ENCODE results near the gene FBXW7. TPM values are rescaled to one million over a fixed set of nuclear protein-coding genes. Genes with fewer than 3 reads are reported as not detected.

The FBXW7 gene
- polyA plus RNA-seq, 2 of the 4 experiments (the other 2 are of a cell fraction): 7.2 to 12.5 TPM

GRCh38 chr4:152436384-152436783 is 99.5 kb downstream of the FBXW7 start:
- POLR2A ChIA-PET: no interaction called here
- Histone ChIP-seq H3K4me3 (no peak overlapping the region), H3K27ac (no peak overlapping the region), H3K4me1 (peaks cover 14% of the 10 kb centered on the region), H3K4me2 (no peak overlapping the region), H3K9me3 (0 out of 3 replicates have a peak, but pooled peaks cover 3% of the 10 kb centered on the region)
- FAIRE-seq (no peak), ATAC-seq (no peak), DNase-seq (ENCODE audit: low read depth in 1 of 2, low spot score in 1 of 2) (no peak)
- no peak for TF ChIP-seq ZSCAN20 (CRISPR knock-in tag; IDR thresholded peaks at IDR 0.05)
- TF ChIP-seq KDM5A (IDR thresholded peaks at IDR 0.05): no peak
- no peak for TF ChIP-seq KDM1A (IDR thresholded peaks at IDR 0.05; ENCODE audit: low read depth)
- no peak for TF ChIP-seq CEBPB (IDR thresholded peaks at IDR 0.05)
- TF ChIP-seq NFE2L2 (conservative IDR thresholded peaks at IDR 0.05; ENCODE audit: low read length): no peak
- no peak for TF ChIP-seq EHF (CRISPR knock-in tag; IDR thresholded peaks at IDR 0.05)
- TF ChIP-seq CHD4 (IDR thresholded peaks at IDR 0.05; ENCODE audit: borderline replicate concordance): no peak
- TF ChIP-seq EHMT2 (IDR thresholded peaks at IDR 0.05; ENCODE audit: low read depth): no peak
- no peak for TF ChIP-seq ZFP36 (IDR thresholded peaks at IDR 0.05; ENCODE audit: borderline replicate concordance, partially characterized antibody)
- TF ChIP-seq SMC3 (IDR thresholded peaks at IDR 0.05): no peak
- TF ChIP-seq, protein P1, sequence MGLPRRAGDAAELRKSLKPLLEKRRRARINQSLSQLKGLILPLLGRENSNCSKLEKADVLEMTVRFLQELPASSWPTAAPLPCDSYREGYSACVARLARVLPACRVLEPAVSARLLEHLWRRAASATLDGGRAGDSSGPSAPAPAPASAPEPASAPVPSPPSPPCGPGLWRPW (IDR thresholded peaks at IDR 0.05): no peak
- TF ChIP-seq FOSB (CRISPR knock-in tag; IDR thresholded peaks at IDR 0.05): no peak
- TF ChIP-seq CBX2 (IDR thresholded peaks at IDR 0.05; ENCODE audit: borderline replicate concordance, low read depth): no peak
- no peak for TF ChIP-seq JUNB (IDR thresholded peaks at IDR 0.05)
- TF ChIP-seq, protein P2, sequence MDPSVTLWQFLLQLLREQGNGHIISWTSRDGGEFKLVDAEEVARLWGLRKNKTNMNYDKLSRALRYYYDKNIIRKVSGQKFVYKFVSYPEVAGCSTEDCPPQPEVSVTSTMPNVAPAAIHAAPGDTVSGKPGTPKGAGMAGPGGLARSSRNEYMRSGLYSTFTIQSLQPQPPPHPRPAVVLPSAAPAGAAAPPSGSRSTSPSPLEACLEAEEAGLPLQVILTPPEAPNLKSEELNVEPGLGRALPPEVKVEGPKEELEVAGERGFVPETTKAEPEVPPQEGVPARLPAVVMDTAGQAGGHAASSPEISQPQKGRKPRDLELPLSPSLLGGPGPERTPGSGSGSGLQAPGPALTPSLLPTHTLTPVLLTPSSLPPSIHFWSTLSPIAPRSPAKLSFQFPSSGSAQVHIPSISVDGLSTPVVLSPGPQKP (IDR thresholded peaks at IDR 0.05; ENCODE audit: low read depth, low read length): no peak
- TF ChIP-seq HEYL (CRISPR knock-in tag; IDR thresholded peaks at IDR 0.05): no peak
- TF ChIP-seq REST (IDR thresholded peaks at IDR 0.05): no peak
- no peak for TF ChIP-seq FOXS1 (CRISPR knock-in tag; IDR thresholded peaks at IDR 0.05)
- 91% methylated on average over 2 of the region's 2 CpGs for WGBS (ENCODE audit: missing lambda C conversion rate)
- CTCF ChIA-PET: interaction anchor here (0.6 to 1.1 kb wide), 4 partner anchors 14 to 556 kb away, joined by 3 to 4 read pairs (median 3); no protein-coding TSS in a partner anchor

DNA sequence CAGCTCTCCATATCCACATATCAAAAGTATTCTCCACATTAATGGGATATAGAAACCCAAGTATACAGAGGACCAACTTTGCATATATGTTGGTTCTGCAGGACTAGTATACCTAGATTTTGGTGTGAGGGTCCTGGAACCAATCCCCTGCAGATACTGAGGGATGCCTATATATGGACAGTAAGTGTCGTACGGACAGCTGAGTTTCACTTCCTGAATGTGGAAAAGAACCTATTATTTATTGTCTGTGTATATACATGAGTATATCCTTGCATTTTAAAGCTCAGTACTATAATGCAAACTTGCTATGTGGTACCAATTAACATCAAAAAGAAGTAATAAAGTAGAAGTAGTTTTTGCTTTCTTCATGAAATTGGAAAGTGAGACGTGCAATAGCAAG is 101.9 kb downstream of the FBXW7 start:
- no peak for ATAC-seq
- Histone ChIP-seq H3K4me2 (no peak overlapping the region), H3K4me1 (peaks cover 19% of the 10 kb centered on the region), H3K4me3 (no peak overlapping the region), H3K27ac (no peak overlapping the region), H3K9me3 (0 out of 3 replicates have a peak, but pooled peaks cover 3% of the 10 kb centered on the region)
- TF ChIP-seq KDM1A (IDR thresholded peaks at IDR 0.05; ENCODE audit: low read depth) (no peak), FOSB (CRISPR knock-in tag; IDR thresholded peaks at IDR 0.05) (no peak), TFCP2L1 (CRISPR knock-in tag; IDR thresholded peaks at IDR 0.05) (no peak), NFE2L2 (conservative IDR thresholded peaks at IDR 0.05; ENCODE audit: low read length) (no peak), HDAC2 (IDR thresholded peaks at IDR 0.05) (no peak), ZC3H11A (IDR thresholded peaks at IDR 0.05) (no peak), KDM5A (IDR thresholded peaks at IDR 0.05) (no peak), RAD21 (conservative IDR thresholded peaks at IDR 0.05 in 1 of 2, IDR thresholded peaks at IDR 0.05 in 1 of 2) (no peak), NR3C1 (IDR thresholded peaks at IDR 0.05) (no peak), ZNF302 (CRISPR knock-in tag; IDR thresholded peaks at IDR 0.05) (no peak), BHLHE40 (IDR thresholded peaks at IDR 0.05; ENCODE audit: low read depth, low read length) (no peak), CHD4 (IDR thresholded peaks at IDR 0.05; ENCODE audit: borderline replicate concordance) (no peak), HOXA7 (CRISPR knock-in tag; IDR thresholded peaks at IDR 0.05) (no peak)
- TF ChIP-seq, protein P1 (IDR thresholded peaks at IDR 0.05): no peak
- TF ChIP-seq, protein P3, sequence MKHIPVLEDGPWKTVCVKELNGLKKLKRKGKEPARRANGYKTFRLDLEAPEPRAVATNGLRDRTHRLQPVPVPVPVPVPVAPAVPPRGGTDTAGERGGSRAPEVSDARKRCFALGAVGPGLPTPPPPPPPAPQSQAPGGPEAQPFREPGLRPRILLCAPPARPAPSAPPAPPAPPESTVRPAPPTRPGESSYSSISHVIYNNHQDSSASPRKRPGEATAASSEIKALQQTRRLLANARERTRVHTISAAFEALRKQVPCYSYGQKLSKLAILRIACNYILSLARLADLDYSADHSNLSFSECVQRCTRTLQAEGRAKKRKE (CRISPR knock-in tag; IDR thresholded peaks at IDR 0.05; ENCODE audit: low read depth): no peak
- ChIA-PET POLR2A (no interaction called here), CTCF (interaction anchor here (0.6 to 0.9 kb wide), 2 partner anchors 11 to 194 kb away, joined by 3 read pairs; no protein-coding TSS in a partner anchor)
- no peak for FAIRE-seq
- 96% methylated on average over 3 of the region's 3 CpGs for WGBS (ENCODE audit: missing lambda C conversion rate)
- no peak for DNase-seq (ENCODE audit: low read depth in 1 of 2, low spot score in 1 of 2)

Measured in A549 (cell line).